GM12865 (cell line): ENCODE results near the gene PIH1D2.
"Not testable (repeated sequence)": the region's sequence is repeated elsewhere in the genome, so short reads cannot be mapped to it uniquely, and the experiment has no call there.

Experiments used
- DNase-seq: peaks from one replicate; pipeline ENCODE4 v3.0.0; 2010; ENCODE audit warnings: low read depth
- H3K4me3 ChIP-seq: 2 replicates; pipeline ENCODE4 v1.5.1; 2011; ENCODE audit warnings: mild to moderate bottlenecking, low read depth, low read length, control low read depth
- CTCF ChIP-seq: IDR thresholded peaks from 2 replicates; pipeline ENCODE4 v1.5.1; 2011; ENCODE audit warnings: low read length, control low read depth, low read depth, inconsistent platforms; ENCODE audit not compliant: insufficient read depth; ENCODE audit errors: missing control alignments

Gene PIH1D2

GRCh38 chr11:112113539-112114457 lies 40.0 kb upstream of the PIH1D2 start:
- DNase-seq: peak; percentile 51

GRCh38 chr11:112106070-112106469 lies 32.3 kb upstream of the PIH1D2 start:
- no peak overlapping the region for H3K4me3 ChIP-seq
- no peak for DNase-seq
- no peak for TF ChIP-seq CTCF

More at GRCh38 chr11:112113539-112114457, 40.0 kb upstream of the PIH1D2 start:
- TF ChIP-seq CTCF: peak; percentile 70
- H3K4me3 ChIP-seq: no peak overlapping the region

- H3K4me3 ChIP-seq: no peak overlapping the region
- no peak for TF ChIP-seq CTCF
- DNase-seq: no peak
These were observed 29.6 kb upstream of the PIH1D2 start for GRCh38 chr11:112103446-112103845.

- no peak overlapping the region for H3K4me3 ChIP-seq
- TF ChIP-seq CTCF: no peak
- no peak for DNase-seq
These were observed 26.6 kb upstream of the PIH1D2 start for GRCh38 chr11:112100462-112100861.

- no peak for TF ChIP-seq CTCF
- DNase-seq: no peak
These were observed 24.1 kb upstream of the PIH1D2 start for GRCh38 chr11:112097734-112098528.

GRCh38 chr11:112096194-112096593 lies 22.4 kb upstream of the PIH1D2 start:
- no peak overlapping the region for H3K4me3 ChIP-seq
- TF ChIP-seq CTCF: no peak
- no peak for DNase-seq

More at GRCh38 chr11:112097734-112098528, 24.1 kb upstream of the PIH1D2 start:
- H3K4me3 ChIP-seq: no peak overlapping the region

- H3K4me3 ChIP-seq, DNase-seq: not testable (repeated sequence)
These were observed 21.5 kb upstream of the PIH1D2 start for GRCh38 chr11:112095302-112095701.
